ENCODE data around the gene MTOR. TPM values are rescaled to one million over a fixed set of nuclear protein-coding genes. Genes with fewer than 3 reads are reported as not detected.

MTOR gene
- total RNA-seq, 1 experiment from 2014 or later, result 33.6 TPM

DNA sequence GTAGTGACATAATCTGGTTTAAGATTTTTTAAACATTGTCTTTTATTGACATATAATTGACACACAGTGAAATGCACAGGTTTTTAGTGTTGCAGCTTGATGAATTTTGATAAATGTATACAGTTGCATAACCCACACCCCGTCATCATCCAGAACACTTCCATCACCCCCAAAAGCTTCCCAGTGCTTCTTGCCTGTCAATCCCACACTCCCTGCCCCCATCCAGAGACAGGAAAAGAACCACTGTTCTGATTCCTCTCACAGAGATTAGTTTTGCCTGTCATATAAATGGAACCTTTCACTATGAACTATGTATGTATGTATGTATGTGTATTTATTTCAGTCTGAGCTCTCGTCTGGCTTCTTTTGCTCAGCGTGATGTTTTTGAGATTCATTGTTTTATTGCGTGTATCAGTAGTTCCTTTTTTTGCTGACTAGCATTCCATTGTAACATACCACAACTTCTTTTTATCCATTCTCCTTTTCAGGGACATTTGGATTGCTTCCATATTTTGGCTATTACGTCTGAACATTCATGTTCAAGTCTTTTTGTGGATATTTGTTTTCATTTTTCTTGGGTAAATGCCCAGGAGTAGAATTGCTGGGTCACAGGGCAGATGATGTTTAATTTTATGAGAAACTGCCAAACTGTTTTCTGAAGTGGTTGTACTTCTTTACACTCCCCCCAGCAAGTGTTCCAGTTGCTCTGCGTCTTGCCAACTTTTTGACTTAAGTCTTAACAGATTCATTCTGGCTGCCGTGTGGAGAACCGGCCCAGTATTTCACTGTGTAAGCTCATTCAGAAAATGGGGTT, 19.4 kb upstream of the MTOR start:
- no peak for DNase-seq (ENCODE audit: low read depth)

DNA sequence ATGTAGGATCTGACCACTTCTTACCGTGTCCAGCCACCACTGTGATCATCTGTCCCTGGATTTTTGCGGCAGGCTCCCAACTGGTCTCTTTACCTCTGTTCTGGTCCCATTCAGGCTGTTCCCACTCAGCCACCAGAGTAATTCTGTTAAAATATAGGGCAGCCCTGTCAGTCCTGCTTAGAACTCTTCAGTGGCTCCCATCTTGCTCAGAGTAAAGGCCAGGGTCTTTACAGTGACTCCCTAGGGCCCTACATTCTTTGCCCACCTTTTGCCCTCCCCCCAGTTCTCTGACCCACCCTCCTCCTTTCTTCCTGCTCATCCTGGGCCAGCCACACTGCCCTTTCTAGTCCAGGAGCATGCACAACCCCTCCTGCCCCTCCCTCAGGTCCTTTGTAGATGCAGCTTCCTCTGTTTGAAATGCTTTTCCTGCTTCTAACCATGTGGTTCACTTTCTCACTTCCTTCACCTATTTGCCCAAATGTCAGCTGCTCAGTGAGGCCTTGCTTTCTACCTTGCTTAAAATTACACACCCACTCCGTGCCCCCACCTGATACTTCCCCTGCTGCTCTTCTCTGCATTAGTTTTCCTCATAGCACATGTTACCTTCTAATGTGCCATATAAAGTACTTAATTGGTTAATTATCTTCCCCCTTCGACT, 18.5 kb upstream of the MTOR start:
- DNase-seq (ENCODE audit: low read depth), result no peak

DNA sequence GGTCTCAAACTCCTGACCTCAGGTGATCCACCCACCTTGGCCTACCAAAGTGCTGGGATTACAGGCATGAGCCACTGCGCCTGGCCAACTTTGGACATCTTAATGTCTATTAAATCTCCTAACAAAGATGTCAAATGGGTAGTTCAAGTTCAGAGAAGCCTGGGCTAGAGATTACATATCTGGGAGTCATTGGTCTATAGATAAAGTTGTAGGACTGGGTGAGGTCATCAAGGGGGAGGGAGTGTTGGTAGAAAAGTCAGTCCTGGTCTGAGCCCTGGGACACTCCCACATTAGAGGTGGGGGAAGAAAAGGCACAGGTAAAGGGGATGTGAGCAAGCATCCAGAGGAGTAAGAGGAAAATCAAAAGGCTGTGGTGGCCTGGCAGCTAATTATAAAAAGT, 17.3 kb upstream of the MTOR start:
- no peak for DNase-seq (ENCODE audit: low read depth)

DNA sequence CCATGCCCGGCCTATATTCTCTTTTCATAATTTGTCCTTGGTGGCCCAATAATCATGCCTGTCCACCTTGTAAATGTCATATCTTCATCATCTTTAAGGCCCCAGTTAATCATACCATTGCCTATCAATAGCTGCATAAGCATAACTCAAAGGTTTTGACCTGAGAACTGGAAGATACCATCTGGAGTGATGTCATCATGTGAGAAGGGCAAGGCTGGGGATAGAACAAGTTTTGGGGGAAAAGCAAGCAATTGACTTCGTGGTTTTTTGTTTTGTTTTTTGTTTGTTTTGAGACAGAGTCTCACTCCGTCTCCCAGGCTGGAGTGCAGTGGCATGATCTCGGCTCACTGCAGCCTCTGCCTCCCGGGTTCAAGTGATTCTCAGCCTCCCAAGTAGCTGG, 16.8 kb upstream of the MTOR start:
- DNase-seq (ENCODE audit: low read depth), result no peak

DNA sequence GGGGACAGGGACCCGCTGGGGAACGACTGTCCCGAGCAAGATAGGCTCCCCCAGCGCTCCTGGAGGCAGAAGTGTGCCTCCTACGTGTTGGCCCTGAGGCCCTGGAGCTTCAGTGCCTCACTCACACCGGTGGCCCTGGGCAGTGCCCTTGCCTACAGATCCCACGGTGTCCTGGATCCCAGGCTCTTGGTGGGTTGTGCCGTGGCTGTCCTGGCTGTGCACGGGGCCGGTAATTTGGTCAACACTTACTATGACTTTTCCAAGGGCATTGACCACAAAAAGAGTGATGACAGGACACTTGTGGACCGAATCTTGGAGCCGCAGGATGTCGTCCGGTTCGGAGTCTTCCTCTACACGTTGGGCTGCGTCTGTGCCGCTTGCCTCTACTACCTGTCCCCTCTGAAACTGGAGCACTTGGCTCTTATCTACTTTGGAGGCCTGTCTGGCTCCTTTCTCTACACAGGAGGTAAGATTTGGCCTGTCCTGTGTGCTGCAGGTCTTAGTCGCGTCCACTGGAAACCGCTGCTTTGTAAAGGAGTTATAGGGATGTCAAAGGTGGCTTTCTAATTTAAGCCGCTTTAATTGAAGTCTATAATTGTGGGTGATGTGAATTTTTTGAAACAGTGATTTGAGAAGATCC, 11.4 kb upstream of the MTOR start:
- peak; percentile 12 for DNase-seq (ENCODE audit: low read depth)

DNA sequence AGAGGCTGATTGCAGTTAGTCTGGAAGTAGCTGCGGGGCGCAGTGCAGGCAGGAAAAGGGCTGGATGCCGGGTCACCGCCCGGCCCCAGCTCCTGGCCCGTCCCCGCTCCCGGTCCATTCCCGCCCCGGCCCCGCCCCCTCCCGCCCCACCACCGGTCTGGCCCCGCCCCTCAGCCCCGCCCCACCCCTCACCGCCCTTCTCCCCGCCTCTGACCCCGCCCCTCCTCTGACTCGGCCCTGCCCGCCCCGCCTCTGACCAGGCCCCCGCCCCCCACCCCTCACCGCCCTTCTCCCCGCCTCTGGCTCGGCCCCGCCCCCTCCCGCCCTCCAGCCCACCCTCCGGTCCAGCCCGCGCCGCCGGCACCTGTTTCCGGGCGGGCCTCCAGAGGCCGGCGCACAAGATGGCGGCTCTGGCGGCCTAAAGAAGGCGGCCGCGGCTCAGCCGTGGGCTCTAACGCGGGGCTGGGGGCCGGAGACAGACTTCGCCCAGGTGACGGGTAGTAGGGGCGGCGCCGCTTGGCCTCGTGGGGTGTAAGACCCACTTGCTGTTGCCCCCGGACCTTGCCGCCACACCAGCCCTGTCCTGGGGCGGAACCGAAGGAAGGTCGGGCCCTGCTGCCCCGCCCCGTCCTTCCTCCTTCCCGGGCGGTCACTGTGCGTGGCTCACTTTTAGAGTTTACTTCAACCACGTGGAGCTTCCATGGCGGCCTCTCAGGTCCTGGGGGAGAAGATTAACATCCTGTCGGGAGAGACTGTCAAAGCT, 10.7 kb upstream of the MTOR start, which contains the start of gene UBIAD1:
TSS of gene UBIAD1 (plus strand) at position 367 of the 763 bp plus-strand sequence. CDS start at position 701, 334 bp downstream.
- peak; percentile 77 for DNase-seq (ENCODE audit: low read depth)

DNA sequence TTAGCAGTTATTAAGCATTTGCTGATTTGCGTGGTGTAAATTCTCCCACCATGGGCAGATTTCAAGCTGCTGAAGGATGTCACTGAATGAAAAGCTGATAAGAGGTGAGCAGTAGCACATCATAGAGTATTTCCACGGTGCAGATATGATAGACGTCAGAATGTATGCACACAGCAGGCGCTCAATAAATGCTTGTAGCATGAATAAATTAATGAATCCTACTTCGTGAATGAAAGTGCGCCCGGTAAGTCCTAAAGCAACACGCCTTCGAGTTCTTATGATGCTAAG, 10.1 kb upstream of the MTOR start:
- DNase-seq (ENCODE audit: low read depth), result no peak

DNA sequence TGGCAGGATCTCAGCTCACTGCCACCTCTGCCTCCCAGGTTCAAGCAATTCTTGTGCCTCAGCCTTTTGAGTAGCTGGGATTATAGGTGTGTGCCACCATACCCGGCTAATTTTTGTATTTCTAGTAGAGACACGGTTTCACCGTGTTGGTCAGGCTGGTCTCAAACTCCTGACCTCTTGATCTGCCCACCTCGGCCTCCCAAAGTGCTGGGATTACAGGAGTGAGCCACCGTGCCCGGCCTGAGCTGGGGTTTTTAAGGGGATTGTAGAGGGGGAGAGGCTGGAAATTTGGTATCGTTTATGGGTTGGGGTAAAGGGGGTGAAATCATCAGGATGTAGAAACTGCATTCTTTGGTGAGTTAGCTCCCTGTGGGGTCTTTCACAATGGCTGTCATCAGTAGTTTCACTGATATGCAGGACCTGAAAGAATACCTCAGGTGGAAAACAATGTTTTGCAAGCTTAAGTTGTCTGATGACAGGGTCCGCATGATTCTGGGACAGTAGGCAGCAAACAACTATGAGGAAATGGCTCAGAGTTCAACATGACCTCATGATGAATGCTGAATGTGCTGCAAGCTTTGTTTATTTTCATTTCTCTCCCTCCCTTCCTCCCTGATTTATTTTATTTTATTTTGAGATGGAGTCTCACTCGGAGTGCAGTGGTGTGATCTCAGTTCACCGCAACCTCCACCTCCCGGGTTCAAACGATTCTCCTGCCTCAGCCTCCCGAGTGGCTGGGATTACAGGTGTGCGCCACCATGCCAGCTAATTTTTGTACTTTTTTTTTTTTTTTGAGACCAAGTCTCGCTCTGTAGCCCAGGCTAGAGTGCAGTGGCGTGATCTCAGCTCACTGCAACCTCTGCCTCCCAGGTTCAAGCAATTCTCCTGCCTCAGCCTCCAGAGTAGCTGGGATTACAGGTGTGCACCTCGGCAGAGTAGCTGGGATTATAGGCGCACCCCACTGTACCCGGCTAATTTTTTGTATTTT, 5.3 kb upstream of the MTOR start:
- DNase-seq (ENCODE audit: low read depth), result peak; percentile 59

DNA sequence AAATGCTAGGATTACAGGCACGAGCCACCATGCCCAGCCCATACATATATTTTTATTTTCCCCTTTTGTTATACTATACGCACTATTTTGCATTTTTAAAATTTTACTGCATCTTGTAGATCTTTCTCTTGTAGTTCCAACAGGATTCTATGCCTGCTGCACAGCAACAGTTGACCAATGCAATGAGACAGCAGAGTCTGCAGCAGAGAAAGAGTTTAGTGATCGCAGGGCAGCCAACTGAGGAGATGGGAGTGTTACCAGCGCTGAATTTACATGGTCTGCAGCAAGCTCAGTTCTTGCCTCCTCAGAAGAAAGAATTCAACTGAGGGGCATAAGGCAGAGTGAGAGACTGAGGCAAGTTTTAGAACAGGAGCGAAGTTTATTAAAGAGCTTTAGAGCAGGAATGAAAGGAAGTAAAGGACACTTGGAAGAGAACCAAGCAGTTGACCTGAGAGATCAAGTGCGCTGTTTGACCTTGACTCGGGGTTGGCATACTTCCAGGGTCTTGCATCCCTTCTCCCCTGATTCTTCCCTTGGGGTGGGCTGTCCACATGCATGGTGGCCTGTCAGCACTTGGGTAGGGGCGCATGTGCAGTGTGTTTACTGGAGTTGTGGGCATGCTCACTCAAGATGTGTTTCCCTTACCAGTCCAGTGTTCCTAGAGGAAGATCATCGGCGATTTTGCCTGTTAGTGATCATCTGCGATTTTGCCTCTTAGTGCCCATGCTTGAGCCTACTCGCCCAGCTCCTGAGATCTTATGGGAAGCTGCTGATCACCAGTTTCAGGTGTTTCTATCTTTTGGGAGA, 4.1 kb upstream of the MTOR start:
- DNase-seq (ENCODE audit: low read depth), result no peak

DNA sequence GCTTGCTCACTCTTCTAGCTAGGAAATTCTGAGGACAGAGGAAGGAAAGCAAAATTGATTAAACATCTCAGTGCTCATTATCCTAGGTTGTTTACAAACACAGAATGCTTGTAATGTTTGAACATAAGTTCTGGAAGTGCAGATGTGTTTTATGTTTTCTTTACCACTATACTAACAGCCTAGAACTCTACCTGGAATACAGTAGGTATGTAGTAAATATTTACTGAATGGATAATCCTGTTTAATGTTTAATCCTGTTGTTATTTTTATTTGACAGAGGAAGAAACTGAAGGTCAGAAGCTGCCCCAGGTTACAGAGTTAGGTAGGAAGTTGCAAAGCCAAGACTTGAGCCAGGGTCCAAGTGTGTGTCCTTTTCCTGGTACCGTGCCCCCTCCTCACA, 6.1 kb downstream of the MTOR start:
- DNase-seq (ENCODE audit: low read depth), result no peak

DNA sequence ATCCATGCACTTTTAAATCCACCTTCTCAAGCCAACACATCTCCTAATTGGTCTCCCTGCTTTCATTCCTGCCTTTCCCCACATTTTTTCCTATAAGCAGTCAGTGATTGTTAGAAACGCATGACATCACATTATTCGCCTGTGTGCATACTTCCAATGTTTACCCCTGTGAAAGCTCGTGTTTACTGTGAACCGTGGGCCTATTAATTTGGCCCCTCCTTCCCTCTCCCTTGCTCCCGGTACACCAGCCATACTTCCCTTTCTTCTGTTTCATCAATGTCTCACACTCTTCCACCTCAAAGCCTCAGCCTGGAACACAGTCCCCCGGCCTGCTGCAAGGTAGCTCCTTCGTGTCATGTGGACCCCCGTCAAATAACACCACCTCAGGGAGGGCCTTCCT, 9.1 kb downstream of the MTOR start:
- no peak for DNase-seq (ENCODE audit: low read depth)

DNA sequence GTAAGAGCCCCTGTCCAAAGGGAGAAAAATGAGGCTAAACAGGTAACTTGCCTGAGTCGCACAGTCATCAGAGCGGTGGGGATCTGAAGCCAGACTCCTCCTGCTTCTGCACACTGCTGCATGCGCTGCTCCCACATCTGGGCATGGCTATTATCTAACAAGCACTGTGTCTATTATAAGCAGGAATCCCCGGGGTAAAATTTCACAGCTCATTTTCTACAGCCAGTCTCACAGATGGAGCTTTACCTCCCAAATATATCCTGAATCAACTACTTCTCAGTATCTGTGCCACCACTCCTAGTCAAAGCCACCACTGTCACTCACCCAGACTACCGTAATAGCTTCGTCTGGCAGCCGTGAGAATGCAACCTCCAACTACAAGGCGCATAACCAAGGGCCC, 9.8 kb downstream of the MTOR start:
- no peak for DNase-seq (ENCODE audit: low read depth)

DNA sequence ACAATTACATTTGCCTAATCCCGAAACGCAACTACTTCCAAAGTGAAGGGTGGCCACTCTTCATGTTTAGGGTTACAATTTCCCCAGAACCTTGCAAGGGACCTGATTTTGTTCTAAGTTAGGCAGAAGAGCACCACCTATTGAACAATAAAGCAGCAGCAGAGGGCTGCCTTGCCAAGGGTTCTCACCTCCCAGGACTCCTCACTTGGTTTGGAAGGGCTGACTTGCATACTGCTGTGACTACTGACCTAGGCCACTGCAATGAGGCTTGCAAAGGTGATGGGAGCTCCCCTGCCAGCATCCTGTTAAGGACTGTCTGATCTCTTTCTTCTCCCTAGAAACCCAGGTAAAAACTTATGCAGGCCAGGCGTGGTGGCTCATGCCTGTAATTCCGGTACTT, 14.2 kb downstream of the MTOR start:
- DNase-seq (ENCODE audit: low read depth), result no peak

DNA sequence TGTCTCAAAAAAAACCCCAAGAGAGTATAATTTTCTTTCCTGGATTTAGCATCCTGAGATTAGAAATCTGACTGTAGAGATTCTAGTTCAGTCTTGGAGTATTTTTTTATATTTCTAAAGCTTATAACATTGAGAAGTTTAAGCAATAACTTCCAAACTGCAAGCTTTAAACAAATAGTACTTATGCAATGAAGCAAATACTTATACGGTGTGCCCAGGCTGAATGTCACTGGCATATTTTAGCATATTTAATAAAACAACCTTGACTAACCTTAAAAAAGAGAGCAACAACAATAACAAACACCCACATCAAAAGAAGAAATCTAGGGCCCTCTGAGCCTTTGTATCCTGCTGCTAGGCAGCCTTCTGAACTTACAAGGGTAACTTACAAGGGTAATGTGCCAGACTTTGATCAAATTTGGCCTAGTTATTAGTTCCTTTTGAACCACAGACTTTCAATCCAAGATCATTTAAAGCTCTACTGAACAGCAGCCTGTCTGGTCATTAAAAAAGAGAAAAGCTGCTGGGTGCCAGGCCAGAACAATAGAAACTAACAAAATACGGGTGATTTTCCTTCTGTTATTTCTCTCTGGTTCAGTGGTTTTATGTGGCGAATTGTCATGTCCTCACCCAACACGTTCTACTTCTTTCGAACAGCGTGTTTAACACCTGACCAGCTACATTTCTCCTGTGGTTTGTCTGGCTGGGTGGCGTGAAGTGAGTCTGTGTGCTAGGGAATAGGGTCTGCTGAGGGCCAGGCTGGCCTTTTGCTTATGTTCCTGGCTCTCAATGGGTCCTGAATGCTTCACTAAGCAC, 16.2 kb downstream of the MTOR start:
- DNase-seq (ENCODE audit: low read depth), result no peak

DNA sequence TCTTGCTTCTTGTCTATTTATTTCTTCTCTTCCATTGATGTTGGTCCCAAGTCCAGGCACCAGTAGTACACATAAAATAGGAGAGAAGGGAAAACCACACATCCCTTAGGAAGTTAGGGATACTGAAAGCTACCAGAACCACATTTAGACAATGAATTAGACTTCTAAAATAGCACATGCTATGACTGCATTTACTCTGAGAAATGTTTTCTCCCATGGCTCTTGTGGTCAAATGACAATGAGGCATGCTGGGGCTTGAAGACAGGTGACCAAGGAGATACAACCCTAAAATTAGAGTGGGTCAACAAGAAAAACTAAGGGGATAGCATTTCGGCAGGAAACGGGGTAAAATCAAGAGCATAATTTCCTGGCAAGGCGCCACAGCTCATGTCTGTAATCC, 17.1 kb downstream of the MTOR start:
- no peak for DNase-seq (ENCODE audit: low read depth)

DNA sequence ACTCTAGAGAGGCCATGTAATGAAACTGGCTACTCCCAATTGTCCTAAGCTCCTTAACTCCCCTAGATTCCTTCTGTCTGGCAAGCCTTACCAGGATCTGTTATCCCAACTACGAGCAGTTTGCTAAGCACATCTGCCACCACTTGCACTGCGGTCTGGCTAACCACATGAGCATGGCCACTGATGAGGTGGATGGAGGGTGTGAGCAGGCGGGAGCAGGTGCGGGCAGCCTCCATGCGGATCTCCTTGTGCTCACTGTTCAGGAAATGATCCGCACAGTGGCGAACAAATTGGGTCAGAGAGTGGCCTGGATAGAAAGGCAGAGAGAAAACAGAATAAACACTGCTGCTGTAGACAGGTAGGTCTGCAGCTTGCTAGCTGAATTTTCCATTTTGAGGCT, 24.0 kb downstream of the MTOR start:
- no peak for DNase-seq (ENCODE audit: low read depth)

DNA sequence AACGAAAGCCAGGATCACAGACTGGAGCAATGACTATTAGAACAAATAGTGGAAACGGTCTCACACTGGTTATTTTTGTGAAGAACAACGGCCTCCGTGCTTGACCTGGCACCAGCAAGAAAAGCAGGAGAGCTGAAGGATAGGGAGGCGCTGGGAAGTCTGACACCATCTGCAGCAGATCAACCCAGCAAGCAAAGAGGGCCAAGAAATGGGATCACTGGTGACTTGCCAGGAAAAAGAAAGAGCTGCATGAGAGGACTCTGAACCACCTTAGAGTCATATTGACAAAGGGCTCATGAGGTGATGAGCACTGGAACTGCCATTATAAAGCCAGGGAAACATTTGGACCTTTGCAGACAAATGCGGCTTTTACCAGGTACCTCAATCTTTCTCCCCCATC, 25.0 kb downstream of the MTOR start:
- DNase-seq (ENCODE audit: low read depth), result no peak

DNA sequence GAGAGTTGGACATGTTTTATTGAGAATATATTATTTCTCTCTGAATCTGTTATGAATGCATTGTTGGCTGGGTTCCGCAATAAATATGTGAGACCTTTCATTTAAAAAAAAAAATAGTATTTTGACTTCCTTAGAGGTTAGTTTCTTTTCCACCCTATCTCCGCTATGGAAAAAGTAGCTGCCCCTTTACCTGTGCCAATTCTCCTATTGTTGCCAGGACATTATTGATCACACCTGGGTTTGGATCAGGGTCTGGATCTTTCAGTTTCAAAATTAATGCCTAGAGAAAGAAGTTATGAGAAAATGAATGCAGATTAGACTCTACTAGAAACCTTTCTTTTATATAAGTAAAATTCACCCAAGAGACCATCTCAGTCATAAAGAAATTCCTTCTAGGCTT, 29.1 kb downstream of the MTOR start:
- no peak for DNase-seq (ENCODE audit: low read depth)

DNA sequence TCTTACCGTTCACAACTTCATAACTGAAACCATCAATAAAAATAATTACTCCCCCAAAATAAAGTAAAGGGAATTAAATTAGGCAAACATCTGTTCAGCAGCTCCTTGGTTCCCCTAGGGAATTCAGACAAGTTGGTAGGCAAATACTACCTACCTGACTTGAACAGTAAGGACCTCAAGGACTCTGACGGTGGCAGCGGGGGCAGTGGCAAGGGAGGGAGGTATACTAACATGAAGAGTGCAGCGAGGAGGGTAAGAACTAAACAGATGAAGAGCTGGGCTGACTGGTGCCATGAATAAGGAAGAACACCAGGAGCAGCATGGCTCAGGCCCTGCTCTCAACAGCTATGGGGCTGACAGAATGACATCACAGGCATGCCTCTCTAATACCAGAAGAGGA, 33.1 kb downstream of the MTOR start:
- no peak for DNase-seq (ENCODE audit: low read depth)

Data from HT1080 (cell line).